OCI-LY7 (cell line): ENCODE results near the gene SBF2. TPM values are rescaled to one million over a fixed set of nuclear protein-coding genes. Genes with fewer than 3 reads are reported as not detected.

ENCODE experiments used
- BruUV-seq: library from RNA; stranded (reverse); fragments of 400-500 nt; replicated peaks from 2 replicates; lab custom pipeline; 2021; lab: Mats Ljungman, UMichigan
- CTCF ChIA-PET: fragments of 300-600 bp; sonication (Branson Sonifier 250); formaldehyde crosslinking; loops from one replicate; lab custom pipeline; 2022; ENCODE audit warnings: antibody characterized with exemption; ENCODE audit not compliant: unreplicated experiment; lab: Charles Lee
- POLR2A ChIA-PET: fragments of 300-600 bp; sonication (Branson Sonifier 250); formaldehyde crosslinking; loops from one replicate; lab custom pipeline; 2022; ENCODE audit warnings: antibody characterized with exemption; lab: Charles Lee
- DNase-seq: peaks from one replicate; pipeline ENCODE4 v3.0.0-alpha.2; 2015; ENCODE audit warnings: low spot score
- H2AFZ ChIP-seq: fragments of 200-600 bp; sonication (generic), shearing (Covaris generic); 2 replicates; pipeline ENCODE4 v1.6.1; 2014; ENCODE audit warnings: mild to moderate bottlenecking, antibody characterized with exemption, low read length, moderate library complexity
- H3K27ac ChIP-seq: fragments of 200-600 bp; sonication (generic); 2 replicates; pipeline ENCODE4 v1.5.1; 2014; ENCODE audit warnings: mixed run types, low read depth, mild to moderate bottlenecking, moderate library complexity, low read length, inconsistent platforms; ENCODE audit not compliant: poor library complexity, severe bottlenecking
- H3K36me3 ChIP-seq: fragments of 200-600 bp; sonication (generic); 2 replicates; pipeline ENCODE4 v1.6.1; 2014; ENCODE audit warnings: mild to moderate bottlenecking, antibody characterized with exemption, low read length, moderate library complexity, mixed read lengths; ENCODE audit not compliant: insufficient read depth
- H3K4me1 ChIP-seq: fragments of 200-600 bp; sonication (generic); 2 replicates; pipeline ENCODE4 v1.5.1; 2014; ENCODE audit warnings: mild to moderate bottlenecking, low read length; ENCODE audit not compliant: insufficient read depth, poor library complexity, severe bottlenecking
- H3K4me2 ChIP-seq: fragments of 200-600 bp; sonication (generic); 2 replicates; pipeline ENCODE4 v1.6.1; 2014; ENCODE audit warnings: mild to moderate bottlenecking, low read length
- H3K4me3 ChIP-seq: fragments of 200-600 bp; sonication (generic); 2 replicates; pipeline ENCODE4 v1.5.1; 2014; ENCODE audit warnings: mild to moderate bottlenecking, low read depth, low read length; ENCODE audit not compliant: poor library complexity, severe bottlenecking
- H3K79me2 ChIP-seq: fragments of 200-600 bp; sonication (generic); 2 replicates; pipeline ENCODE4 v1.6.1; 2016; ENCODE audit warnings: low read depth, mild to moderate bottlenecking, low read length, moderate library complexity, mixed read lengths; ENCODE audit not compliant: insufficient read depth
- H3K9me2 ChIP-seq: fragments of 200-600 bp; sonication (generic); 2 replicates; pipeline ENCODE4 v1.6.1; 2016; ENCODE audit warnings: mild to moderate bottlenecking, low read length, mixed read lengths; ENCODE audit not compliant: insufficient read depth
- H3K9me3 ChIP-seq: fragments of 200-600 bp; sonication (generic); 2 replicates; pipeline ENCODE4 v1.6.1; 2014; ENCODE audit warnings: mild to moderate bottlenecking, mixed run types, low read length, mixed read lengths
- H4K20me1 ChIP-seq: fragments of 200-600 bp; sonication (generic); 2 replicates; pipeline ENCODE4 v1.6.1; 2014; ENCODE audit warnings: mild to moderate bottlenecking, antibody characterized with exemption, low read length, moderate library complexity, mixed read lengths; ENCODE audit not compliant: insufficient read depth
- CTCF ChIP-seq: fragments of 200-600 bp; sonication (generic); conservative IDR thresholded peaks from 2 replicates; pipeline ENCODE4 v1.5.1; 2014; ENCODE audit warnings: mild to moderate bottlenecking, antibody characterized with exemption, low read length, moderate library complexity, mixed read lengths
- EZH2phosphoT487 ChIP-seq: fragments of 200-600 bp; sonication (generic); IDR thresholded peaks from 2 replicates; pipeline ENCODE4 v1.6.1; 2018; ENCODE audit warnings: low read depth, borderline replicate concordance, mild to moderate bottlenecking, mixed run types, antibody characterized with exemption, low read length, moderate library complexity, mixed read lengths
- intact Hi-C: fragments of 100-400 bp; cut with micrococcal nuclease; formaldehyde crosslinking; loops from one replicate; pipeline ENCODE4 v1.10.0; 2022; ENCODE audit not compliant: unreplicated experiment
- total RNA-seq, 2 experiments: library from RNA; depleted of rRNA in 1 of 2; stranded (reverse); fragments of >200 nt in 1 of 2; shearing (Covaris generic) in 1 of 2; gene quantifications; 2 replicates each; pipeline ENCODE4 v1.2.3, GENCODE V29; 2014 to 2022

Gene SBF2
- total RNA-seq, 2 experiments from 2014 or later = 12.9 to 14.3 TPM

- H4K20me1 ChIP-seq = no peaks in the 10 kb centered on the region
- BruUV-seq = no TSS peak
- H3K79me2 ChIP-seq = no peaks in the 10 kb centered on the region
- intact Hi-C loops = no loop called here
- no peaks in the 10 kb centered on the region for H3K4me1 ChIP-seq
- H3K4me2 ChIP-seq = no peak overlapping the region
- H3K36me3 ChIP-seq = no peaks in the 10 kb centered on the region
- DNase-seq = no peak
- no peak overlapping the region for H3K4me3 ChIP-seq
- ChIA-PET POLR2A (interaction anchor here (1.2 kb wide), 1 partner anchor 23 kb away, joined by 4 read pairs; no protein-coding TSS in a partner anchor), CTCF (no interaction called here)
- no peak overlapping the region for H3K27ac ChIP-seq
- TF ChIP-seq EZH2phosphoT487 = no peak
- H3K9me2 ChIP-seq = no peaks in the 10 kb centered on the region
- no peak overlapping the region for H2AFZ ChIP-seq
- no peaks in the 10 kb centered on the region for H3K9me3 ChIP-seq
These were observed 39.5 kb upstream of the SBF2 start for GRCh38 chr11:10333490-10333889.

DNA sequence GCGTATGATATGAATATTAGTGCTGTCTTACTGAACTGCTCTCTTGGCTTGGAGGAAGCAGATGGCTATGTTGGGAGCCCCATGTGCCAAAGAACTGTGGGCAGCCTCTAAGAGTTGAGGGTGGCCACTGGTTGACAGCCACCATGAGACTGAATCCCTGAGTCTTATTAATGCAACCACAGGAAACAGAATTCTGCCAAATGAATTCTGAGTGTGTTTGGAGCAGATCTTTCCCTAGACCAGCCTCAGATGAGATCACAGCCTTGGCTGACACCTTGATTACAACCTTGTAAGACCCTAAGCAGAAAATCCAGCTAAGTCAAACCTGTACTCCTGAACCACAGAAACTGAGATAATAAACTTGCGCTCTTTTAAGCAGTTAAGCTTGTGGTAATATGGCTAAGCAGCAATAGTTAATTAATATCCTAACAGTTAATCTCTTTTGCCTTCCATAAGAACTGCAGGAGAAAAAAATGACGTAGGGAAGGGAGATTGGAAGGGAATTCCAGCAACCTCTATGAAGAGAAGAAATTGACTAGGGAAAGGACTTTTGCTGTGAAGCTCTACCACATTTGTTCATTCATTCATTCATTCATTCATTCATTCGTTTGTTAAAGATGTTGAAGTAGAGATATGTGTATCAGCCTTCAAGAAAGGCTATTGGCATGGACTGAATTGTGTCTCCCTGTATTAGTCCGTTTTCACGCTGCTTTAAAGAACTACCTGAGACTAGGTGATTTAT is 37.7 kb upstream of the SBF2 start:
- H3K4me1 ChIP-seq = no peaks in the 10 kb centered on the region
- H4K20me1 ChIP-seq = no peaks in the 10 kb centered on the region
- no peak overlapping the region for H3K4me3 ChIP-seq
- no peak overlapping the region for H3K27ac ChIP-seq
- no peak overlapping the region for H3K4me2 ChIP-seq
- no peaks in the 10 kb centered on the region for H3K9me3 ChIP-seq
- H2AFZ ChIP-seq = no peak overlapping the region
- H3K79me2 ChIP-seq = no peaks in the 10 kb centered on the region
- intact Hi-C loops = no loop called here
- no peak for DNase-seq
- H3K9me2 ChIP-seq = no peaks in the 10 kb centered on the region
- no peak for TF ChIP-seq CTCF
- no peak for TF ChIP-seq EZH2phosphoT487
- no peaks in the 10 kb centered on the region for H3K36me3 ChIP-seq
- CTCF ChIA-PET = no interaction called here
- POLR2A ChIA-PET = interaction anchor here (0.6 kb wide), 1 partner anchor 1116 kb away, joined by 4 read pairs; no protein-coding TSS in a partner anchor
- no TSS peak for BruUV-seq

DNA sequence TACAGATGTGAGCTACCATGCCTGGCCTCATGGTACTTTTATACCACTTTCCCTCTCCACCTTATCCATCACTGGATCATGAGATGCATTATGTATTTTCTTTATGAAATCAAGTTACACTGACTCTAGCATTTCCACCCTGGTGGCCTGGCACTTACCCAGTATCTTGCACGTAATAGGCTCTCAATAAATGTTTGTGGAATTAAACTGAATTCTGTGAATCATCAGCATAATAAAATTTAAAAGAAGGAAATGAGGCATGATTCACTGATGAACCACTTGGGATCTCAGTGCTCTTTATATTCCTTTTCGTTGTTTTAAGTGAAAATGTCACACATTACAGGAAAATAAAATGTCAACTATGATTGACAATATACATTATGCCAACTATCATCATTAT is 35.9 kb upstream of the SBF2 start:
- H3K27ac ChIP-seq = no peak overlapping the region
- H3K4me2 ChIP-seq = no peak overlapping the region
- intact Hi-C loops = no loop called here
- DNase-seq = no peak
- H3K79me2 ChIP-seq = no peaks in the 10 kb centered on the region
- ChIA-PET POLR2A (interaction anchor here (0.7 to 0.9 kb wide), 2 partner anchors 126 to 459 kb away, joined by 3 to 5 read pairs; no protein-coding TSS in a partner anchor), CTCF (no interaction called here)
- H3K9me2 ChIP-seq = no peaks in the 10 kb centered on the region
- no peaks in the 10 kb centered on the region for H4K20me1 ChIP-seq
- no peaks in the 10 kb centered on the region for H3K9me3 ChIP-seq
- H3K4me3 ChIP-seq = no peak overlapping the region
- TF ChIP-seq CTCF (no peak), EZH2phosphoT487 (no peak)
- no peak overlapping the region for H2AFZ ChIP-seq
- H3K36me3 ChIP-seq = no peaks in the 10 kb centered on the region
- H3K4me1 ChIP-seq = no peaks in the 10 kb centered on the region
- BruUV-seq = no TSS peak
